SK-N-SH treated with all-trans-retinoic acid at 6 μM for 48 hours (cell line): Measurements from ENCODE around the gene AK1.

Experiments used
- ARNTL ChIP-seq: fragments of 450-650 bp; formaldehyde crosslinking; IDR thresholded peaks from 2 replicates; pipeline ENCODE4 v1.5.0; 2020; ENCODE audit warnings: low read depth, mild to moderate bottlenecking, moderate library complexity, borderline replicate concordance
- CREB5 ChIP-seq: fragments of 250-450 bp; sonication (Bioruptor Pico); IDR thresholded peaks from 2 replicates; pipeline ENCODE4 v1.5.1; 2020; ENCODE audit warnings: low read depth, mild to moderate bottlenecking, moderate library complexity
- CSDC2 ChIP-seq: fragments of 250-450 bp; sonication (Bioruptor Pico); IDR thresholded peaks from 2 replicates; pipeline ENCODE4 v1.5.0; 2020; ENCODE audit warnings: mild to moderate bottlenecking, moderate library complexity
- ISL1 ChIP-seq: fragments of 250-450 bp; sonication (Bioruptor Pico); IDR thresholded peaks from 2 replicates; pipeline ENCODE4 v2.1.2; 2022; ENCODE audit warnings: mild to moderate bottlenecking, moderate library complexity
- PATZ1 ChIP-seq: fragments of 250-450 bp; sonication (Bioruptor Pico); IDR thresholded peaks from 2 replicates; pipeline ENCODE4 v1.8.0; 2020; ENCODE audit warnings: mild to moderate bottlenecking, moderate library complexity, borderline replicate concordance
- POU6F1 ChIP-seq: fragments of 250-450 bp; sonication (Bioruptor Pico); IDR thresholded peaks from 2 replicates; pipeline ENCODE4 v1.8.0; 2021; ENCODE audit warnings: low read depth, mild to moderate bottlenecking, moderate library complexity, borderline replicate concordance
- PPARA ChIP-seq: fragments of 250-450 bp; sonication (Bioruptor Pico); IDR thresholded peaks from 2 replicates; pipeline ENCODE4 v1.5.0; 2020; ENCODE audit warnings: mild to moderate bottlenecking, borderline replicate concordance
- RARB ChIP-seq: fragments of 250-450 bp; sonication (Bioruptor Pico); IDR thresholded peaks from 2 replicates; pipeline ENCODE4 v1.8.0; 2021; ENCODE audit warnings: mild to moderate bottlenecking, moderate library complexity
- TOX ChIP-seq: fragments of 250-450 bp; sonication (Bioruptor Pico); IDR thresholded peaks from 2 replicates; pipeline ENCODE4 v1.8.0; 2021; ENCODE audit warnings: mild to moderate bottlenecking, moderate library complexity, borderline replicate concordance
- ZFP30 ChIP-seq: fragments of 450-650 bp; formaldehyde crosslinking; IDR thresholded peaks from 2 replicates; pipeline ENCODE4 v1.5.0; 2022; ENCODE audit warnings: mild to moderate bottlenecking, moderate library complexity
- ZNF70 ChIP-seq: fragments of 450-650 bp; formaldehyde crosslinking; IDR thresholded peaks from 2 replicates; pipeline ENCODE4 v1.5.0; 2020; ENCODE audit warnings: mild to moderate bottlenecking, moderate library complexity

GRCh38 chr9:127854960-127855359, 22.5 kb downstream of the AK1 start:
- TF ChIP-seq PATZ1 (CRISPR knock-in tag) (no peak), CREB5 (no peak), RARB (CRISPR knock-in tag) (no peak), ARNTL (CRISPR knock-in tag) (no peak), TOX (no peak), PPARA (CRISPR knock-in tag) (no peak), CSDC2 (no peak), ZNF70 (no peak), ISL1 (CRISPR knock-in tag) (no peak), ZFP30 (no peak), POU6F1 (no peak)
